GM19468 (cell line): ENCODE measurements around the gene CEP57L1.
"Not testable (repeated sequence)": the region's sequence is repeated elsewhere in the genome, so short reads cannot be mapped to it uniquely, and the experiment has no call there.

ENCODE experiments used
- ATAC-seq: cut with Tn5 transposase; IDR thresholded peaks from one replicate; pipeline ENCODE4 v1.9.1; 2021; ENCODE audit warnings: mild to moderate bottlenecking, moderate library complexity, moderate number of reproducible peaks; ENCODE audit not compliant: unreplicated experiment; ENCODE audit errors: extremely low read depth

Gene CEP57L1

GRCh38 chr6:109103942-109104341, 8.6 kb downstream of the CEP57L1 start:
- ATAC-seq, result no peak

DNA sequence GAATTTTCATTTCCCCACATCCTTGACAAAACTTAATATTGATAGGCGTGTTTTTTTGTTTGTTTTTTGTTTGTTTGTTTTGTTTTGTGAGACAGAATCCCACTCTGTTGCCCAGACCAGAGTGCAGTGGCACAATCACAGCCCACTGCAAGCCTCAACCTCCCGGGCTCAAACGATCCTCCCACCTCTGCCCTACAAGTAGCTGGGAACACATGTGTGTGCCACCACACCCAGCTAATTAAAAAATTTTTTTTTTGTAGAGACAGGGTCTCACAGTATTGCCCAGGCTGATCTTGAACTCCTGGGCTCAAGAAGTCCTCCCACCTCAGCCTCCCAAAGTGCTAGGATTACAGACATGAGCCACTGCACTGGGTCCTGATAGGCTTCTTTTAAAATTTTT, 9.2 kb downstream of the CEP57L1 start:
- no peak for ATAC-seq

- no peak for ATAC-seq
Observed at GRCh38 chr6:109105681-109106080, 10.4 kb downstream of the CEP57L1 start.

GRCh38 chr6:109109663-109110062, 14.4 kb downstream of the CEP57L1 start:
- not testable (repeated sequence) for ATAC-seq

- ATAC-seq, result not testable (repeated sequence)
Observed at GRCh38 chr6:109112663-109113062, 17.4 kb downstream of the CEP57L1 start.

- ATAC-seq, result peak; percentile 59
Observed at GRCh38 chr6:109117346-109118035, 22.2 kb downstream of the CEP57L1 start.

- ATAC-seq, result no peak
Observed at GRCh38 chr6:109118337-109118736, 23.0 kb downstream of the CEP57L1 start.

DNA sequence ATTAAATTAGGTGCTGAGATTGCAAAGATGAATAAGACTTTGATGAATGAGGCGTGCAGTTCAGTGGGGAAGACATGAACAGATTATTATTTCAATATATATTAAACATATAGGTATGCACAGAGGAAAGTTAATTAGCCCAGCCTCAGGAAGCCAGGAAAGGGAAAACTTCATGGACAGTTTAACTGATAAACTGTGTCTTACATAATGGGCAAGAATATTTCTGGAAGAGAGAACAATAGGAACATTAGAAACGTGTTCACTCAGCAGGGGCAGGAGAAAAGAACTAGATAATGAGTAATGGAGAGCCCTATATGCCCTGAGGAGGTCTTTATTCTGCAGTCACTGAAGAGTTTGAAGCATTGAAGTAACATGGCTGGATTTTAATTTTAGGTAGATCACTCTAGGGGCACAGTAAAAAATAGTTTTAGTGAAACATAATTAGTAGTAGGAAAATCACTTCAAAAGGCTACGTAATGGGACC, 23.6 kb downstream of the CEP57L1 start:
- ATAC-seq, result no peak

- ATAC-seq, result no peak
Observed at GRCh38 chr6:109121411-109121810, 26.1 kb downstream of the CEP57L1 start.

DNA sequence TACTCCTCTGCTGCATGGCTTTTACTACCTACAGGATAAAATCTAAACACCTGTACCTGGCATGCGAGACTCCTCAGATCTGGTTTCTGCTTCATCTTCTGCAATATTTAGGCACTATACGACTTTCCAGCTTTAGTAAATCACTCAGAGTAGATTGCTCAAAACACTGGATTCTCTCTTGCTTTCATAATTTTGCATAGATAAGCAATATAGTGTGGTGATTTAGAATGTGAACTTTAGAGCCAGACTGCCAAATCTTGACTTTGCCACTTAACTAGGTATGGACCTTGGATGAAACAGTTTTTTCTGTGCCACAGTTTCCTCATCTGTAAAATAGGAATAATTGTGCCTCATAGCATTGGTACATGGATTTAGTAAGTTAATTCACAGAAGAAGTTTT, 28.9 kb downstream of the CEP57L1 start:
- ATAC-seq, result no peak

DNA sequence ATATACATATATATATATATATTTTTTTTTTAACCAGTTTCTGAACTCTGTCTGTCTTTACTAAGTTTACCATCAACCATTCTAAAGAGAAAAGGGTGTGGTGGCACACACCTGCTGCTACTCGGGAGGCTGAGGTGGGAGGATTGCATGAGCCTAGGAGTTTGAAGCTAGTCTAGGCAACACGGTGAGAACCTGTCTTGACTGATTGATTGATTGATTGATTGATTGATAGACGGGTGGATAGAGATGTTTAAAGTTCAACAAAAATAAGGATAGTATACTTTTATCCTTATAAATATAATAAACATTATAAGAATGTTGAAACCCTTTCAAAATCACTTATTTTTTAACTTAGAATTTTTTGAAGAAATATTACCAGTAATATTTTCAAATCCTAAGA, 30.2 kb downstream of the CEP57L1 start:
- no peak for ATAC-seq

DNA sequence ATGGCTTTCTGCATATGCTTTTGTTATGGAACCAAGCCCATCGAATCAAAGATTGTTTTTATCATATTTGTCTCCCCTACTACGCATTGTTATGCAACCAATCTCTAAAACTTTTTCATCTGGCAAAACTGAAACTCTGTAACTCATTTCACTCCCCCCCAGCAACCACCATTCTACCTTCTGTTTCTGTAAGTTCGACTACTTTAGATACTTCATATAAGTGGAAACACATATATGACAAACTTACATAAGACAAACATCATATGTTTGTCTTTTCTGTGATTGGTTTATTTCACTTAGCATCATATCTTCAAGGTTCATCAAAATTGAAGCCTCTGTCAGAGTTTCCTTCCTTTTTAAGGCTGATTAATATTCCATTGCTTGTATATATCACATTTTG, 34.8 kb downstream of the CEP57L1 start:
- no peak for ATAC-seq

GRCh38 chr6:109135600-109135999, 40.3 kb downstream of the CEP57L1 start:
- not testable (repeated sequence) for ATAC-seq

- ATAC-seq, result not testable (repeated sequence)
Observed at GRCh38 chr6:109136039-109136438, 40.7 kb downstream of the CEP57L1 start.

DNA sequence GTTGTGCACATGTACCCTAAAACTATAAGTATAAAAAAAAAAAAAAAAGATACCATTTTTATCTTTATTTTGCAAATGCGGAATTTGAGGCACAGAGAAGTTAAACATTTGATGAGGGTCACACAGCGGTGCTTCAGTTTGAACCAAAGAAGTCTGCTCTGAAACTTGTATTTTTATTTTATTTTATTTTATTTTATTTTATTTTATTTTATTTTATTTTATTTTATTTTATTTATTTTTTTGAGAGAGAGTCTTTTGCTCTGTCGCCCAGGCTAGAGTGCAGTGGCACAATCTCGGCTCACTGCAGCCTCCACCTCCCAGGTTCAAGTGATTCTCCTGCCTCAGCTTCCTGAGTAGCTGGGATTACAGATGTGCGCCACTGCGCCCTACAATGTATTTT, 41.2 kb downstream of the CEP57L1 start:
- not testable (repeated sequence) for ATAC-seq

DNA sequence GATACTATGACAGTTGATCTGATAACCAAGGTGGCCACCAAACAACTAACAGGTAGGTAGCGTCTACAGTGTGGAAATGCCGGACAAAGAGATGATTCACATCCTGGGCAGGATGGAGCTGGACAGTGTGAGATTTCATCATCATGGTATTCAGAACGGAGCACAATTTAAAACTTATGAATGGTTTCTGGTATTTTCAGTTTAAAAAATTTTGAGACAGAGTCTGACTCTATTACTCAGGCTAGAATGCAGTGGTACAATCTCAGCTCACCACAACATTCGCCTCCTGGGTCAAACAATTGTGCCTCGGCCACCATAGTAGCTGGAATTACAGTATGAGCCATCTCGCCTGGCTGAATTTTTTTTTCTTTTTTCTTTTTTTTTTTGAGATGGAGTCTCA, 43.8 kb downstream of the CEP57L1 start:
- ATAC-seq, result no peak

DNA sequence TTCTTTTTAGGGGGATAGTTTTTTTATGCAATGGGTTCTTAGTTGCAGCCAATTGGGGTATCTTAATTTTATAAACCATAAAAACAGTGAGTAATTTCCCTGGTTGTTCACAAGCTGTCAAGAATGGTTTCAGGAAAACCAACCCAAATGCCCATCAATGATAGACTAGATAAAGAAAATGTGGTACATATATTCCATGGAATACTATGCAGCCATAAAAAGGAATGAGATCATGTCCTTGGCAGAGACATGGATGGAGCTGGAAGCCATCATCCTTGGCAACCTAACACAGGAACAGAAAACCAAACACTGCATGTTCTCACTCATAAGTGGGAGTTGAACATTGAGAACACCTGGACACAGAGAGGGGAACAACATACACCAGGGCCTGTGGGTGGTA, 46.8 kb downstream of the CEP57L1 start:
- ATAC-seq, result not testable (repeated sequence)

DNA sequence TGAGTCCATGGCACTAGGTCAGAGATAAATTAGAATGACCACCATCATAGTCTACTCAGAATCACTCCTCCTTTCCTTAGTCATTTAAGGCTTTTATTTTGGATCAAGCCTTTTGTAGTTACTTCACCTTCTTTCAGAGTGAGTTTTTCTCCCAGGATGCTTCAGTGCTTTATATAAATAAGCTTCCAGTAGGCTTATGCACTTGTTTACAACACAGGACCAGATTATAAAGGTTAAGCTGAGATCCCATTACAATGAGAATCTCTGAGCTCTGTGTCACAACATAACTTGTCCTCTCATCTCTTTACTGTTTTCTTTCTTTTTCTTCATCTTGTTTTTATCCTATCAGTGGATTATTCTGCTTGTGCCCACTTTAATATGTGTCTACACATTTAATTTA, 47.9 kb downstream of the CEP57L1 start:
- no peak for ATAC-seq

- ATAC-seq, result not testable (repeated sequence)
Observed at GRCh38 chr6:109148251-109148650, 52.9 kb downstream of the CEP57L1 start.

GRCh38 chr6:109148716-109149115, 53.4 kb downstream of the CEP57L1 start:
- ATAC-seq, result not testable (repeated sequence)

- ATAC-seq, result no peak
Observed at GRCh38 chr6:109153752-109154151, 58.4 kb downstream of the CEP57L1 start.

DNA sequence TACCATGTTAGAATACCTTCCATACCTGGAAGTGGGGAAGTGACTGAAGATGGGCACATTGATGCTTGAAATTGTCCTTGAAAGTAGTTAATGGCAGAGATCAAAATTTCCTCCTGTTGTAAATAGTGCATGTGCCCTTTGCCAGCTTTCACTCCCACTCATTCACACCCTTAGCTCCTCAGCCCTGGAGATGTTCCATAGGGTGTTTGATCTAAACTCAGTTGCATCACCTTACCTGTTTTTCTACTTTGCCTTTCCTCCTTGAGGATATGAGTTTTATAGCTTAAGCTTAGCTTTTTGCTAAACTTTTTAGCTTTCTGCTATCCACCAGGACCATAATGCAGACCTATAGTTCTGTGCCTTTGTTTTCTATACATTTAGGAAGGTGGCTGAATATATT, 69.0 kb downstream of the CEP57L1 start:
- ATAC-seq, result no peak
